ENCODE results near the gene RERE.

RERE gene

DNA sequence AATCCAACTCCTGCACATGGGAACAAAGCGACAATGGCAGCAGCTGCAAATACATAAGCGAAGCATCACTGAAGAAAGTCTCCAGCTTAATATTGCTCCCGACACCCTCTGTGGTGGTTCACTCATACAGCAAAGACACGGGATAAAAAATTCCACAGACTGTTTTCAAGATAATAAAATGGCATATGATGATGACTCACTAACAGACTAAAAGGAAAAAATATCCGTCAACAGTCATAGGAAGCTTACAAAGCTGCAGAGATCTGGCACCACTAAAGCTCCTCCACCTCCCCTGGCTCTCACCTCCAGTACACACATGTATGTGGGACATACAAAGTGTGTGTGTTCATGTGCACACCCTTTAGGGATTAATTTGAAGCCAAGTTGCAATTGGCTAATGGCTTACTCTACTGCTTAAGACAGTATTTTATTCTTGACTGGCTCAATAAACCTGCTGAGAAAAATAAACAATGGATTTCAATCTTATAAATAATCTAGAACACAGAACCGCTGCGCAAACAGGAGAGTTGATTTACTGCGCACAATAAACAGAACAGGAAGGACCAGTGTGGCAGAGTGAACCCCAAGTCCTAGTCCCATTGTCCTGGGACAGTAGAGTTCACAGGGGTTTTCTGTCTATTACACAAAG is 405.1 kb downstream of the RERE start:
- DNase-seq, result peak in 1 of 51 donors; percentile 34

DNA sequence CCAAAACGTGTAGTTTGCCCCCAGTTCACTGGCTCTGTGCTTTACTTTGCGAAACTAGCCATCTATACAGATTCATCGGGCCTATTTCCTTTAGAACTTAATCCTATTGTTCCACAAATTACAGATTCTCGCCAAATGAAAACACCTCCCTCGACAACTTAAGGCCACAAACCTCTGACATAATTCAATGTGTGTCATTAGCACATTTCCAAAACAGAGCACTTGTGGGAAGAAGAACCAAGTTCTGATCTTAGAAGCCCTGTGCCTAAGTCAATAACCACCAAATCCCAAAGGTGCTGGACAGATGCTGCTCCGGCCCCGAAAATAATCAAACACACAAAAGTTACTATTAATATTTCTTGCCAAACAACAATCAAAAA is 405.6 kb downstream of the RERE start:
- no peak for DNase-seq

DNA sequence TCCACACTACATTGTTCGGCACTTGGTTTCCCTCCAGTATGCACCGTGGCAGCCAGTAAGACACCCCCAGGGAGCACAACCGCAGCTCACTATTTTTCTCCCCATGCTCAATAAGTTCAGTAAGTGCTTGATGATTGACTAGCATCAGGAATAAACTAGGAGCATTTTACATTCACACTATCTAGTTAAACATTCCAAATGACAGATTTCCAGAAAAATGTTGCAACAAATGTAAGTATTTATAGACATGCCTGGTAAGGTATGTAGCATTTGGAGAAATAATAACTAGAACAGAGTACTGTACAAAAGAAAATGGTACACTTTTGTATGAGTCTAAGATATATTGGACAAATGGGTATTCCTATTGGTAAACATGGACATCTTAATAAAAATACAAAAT is 406.6 kb downstream of the RERE start:
- DNase-seq, result no peak

DNA sequence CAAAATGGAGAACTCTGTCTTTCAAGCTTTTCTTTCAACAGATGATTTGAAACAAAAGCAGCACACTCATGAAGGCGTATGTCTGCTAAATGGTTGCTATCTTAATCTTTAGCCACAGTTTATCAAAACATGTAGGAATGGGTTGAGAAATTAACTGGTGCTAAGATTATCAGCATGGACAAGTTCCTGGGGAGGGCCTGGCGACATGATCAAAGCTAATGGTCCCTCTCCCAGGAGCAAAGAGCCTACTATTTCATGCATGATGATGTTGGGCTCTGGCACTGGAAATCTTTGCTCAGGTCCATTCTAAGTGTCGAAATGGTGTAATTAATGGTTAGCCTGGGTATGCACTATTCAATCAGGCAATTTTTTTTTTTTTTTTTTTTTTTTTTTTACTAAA is 407.8 kb downstream of the RERE start:
- DNase-seq, result no peak

DNA sequence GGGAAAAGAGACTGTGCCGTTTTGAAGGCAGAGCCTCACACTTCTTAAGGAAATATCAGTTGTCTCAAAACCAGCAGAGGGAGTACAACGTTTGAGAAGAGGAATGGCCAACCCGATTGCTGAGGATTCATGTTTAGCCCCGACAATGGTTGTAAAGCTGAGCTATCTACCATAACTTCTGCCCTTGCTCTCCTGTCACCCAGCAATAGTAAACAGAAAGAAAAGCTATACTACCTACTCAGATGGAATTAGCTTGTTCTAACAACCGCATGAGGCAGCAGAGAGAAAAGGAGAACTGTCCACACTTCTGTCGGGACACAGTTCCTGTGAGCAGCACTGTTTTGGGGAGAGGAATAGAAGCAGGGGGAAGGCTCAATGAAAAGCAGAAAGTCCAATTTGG is 408.3 kb downstream of the RERE start:
- peak in 7 of 51 donors; percentile 7 to 84 (median 23) for DNase-seq

DNA sequence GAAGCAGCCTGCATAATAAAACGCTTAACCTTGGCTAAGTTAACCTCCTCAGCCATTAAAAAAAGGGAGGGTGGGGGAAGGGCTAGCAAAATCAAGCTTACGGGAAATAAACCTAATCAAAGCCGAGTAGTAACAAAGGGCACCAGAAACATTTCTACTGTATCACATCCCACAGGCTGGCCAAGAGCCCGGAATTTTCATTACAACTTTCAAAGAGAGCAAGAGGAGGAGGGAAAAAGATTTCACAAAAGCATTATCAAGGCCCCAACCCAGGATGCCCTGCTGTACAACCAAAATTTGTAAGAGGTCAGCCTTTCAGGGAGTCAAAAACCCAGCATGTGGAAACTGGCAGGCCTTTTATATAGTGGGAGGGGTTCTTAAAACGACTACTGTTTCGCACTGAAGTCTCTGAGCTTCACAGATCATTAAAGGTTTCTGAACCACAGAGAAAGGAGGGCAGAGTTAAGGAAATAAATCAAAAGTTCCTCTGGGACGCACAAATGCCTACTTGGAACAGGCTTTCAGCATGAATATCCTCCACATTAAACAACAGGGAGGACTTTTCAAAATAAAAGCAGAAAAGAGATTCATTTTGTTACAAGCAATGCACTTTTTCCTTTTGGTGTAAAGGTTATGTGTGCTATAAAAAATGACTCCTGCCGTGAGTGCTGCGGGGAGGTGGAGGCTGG is 409.1 kb downstream of the RERE start:
- DNase-seq, result peak in 5 of 51 donors; percentile 13 to 68 (median 41)

DNA sequence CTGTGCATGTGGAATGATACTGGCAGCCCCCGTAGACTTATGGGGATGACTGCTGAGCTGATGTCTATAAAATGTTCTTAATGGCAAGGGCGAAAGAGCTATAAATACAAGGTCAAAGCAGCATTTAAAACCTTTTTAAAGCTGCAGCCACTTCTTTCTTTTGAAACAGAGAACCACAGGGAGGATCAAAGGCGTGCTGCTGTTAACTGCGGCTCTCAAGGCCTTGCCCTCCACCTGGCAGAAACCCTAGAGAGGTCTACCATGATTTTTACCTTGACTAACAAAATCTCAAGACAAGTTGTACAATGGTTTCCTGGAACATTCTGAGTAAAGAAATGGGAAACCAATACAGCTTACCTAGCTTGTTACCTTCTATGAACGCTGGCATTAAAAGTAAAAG is 409.8 kb downstream of the RERE start:
- DNase-seq, result no peak

DNA sequence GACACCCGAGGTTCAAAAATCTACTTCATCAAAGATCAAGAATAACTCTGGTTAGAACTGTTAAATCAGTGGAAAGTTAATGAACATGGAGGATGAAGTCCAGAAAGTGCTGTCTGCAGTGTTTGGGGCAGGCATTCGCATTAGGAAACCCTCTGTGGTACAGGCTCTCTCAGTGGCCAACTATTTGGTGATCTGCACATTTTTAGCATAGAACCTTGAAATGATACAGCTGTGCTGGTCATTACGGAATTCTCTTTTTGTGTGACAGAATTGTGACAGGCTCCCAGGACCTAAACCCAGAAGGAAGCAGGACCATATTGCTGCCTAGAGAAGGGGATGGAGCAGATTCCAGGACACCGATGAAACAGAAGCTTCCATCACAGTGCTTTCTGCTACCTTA is 410.5 kb downstream of the RERE start:
- no peak for DNase-seq

DNA sequence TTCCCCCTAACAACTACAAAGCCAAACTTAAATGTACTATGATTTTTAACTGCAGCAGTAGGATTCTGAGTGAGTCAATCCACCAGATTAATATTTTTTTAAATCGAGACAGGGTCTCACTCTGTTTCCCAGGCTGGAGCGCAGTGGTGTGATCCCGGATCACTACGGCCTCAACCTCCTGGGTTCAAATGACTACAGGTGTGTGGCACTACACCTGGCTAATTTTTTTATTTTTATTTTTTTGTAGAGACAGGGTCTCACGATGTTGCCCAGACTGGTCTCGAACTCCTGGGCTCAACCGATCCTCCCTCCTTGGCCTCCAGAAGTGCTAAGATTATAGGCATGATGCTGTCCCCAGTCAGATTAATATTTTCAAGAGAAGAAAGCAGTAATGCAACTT is 411.4 kb downstream of the RERE start:
- DNase-seq, result no peak

DNA sequence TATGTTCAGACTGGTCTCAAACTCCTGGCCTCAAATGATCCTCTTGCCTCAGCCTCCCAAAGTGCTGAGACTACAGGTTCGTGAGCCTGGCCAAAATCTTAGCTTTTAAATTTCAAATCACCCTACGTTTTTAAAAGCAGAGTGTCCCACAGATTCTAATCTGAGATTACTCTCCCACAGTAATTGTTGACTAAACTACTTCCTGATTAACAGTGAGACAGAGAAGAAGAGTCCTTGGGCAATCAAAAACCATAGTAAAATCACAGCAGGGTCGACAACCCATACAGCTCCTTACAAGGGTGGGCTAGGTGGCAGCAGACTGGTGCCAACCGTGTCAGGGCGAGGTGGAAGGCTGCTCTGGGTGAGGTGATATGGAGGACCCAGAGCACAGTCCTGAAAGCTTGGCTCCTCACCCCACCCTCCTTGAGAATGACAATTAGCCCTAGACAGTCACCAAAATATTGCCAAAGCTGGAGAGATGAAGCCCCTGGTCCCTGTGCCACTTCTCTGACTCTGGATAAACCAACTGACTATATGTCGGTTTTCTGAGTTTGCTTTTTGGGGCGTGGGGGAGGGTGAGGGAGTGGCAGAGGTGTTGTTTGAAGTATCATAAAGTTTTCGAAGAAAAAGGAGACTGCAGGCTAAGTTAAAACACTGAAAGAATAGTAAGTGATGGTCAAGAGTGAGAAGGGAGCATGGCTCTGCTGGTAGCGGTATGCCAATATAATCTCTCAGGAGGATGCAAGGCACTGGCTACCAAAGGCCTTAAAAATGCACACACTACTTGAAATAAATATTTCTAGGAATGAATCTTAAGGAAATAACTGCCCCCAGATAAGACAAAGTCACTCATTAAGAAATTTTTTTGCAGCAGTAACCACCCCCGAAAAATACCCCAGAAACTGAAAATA is 412.7 kb downstream of the RERE start:
- no peak for DNase-seq

DNA sequence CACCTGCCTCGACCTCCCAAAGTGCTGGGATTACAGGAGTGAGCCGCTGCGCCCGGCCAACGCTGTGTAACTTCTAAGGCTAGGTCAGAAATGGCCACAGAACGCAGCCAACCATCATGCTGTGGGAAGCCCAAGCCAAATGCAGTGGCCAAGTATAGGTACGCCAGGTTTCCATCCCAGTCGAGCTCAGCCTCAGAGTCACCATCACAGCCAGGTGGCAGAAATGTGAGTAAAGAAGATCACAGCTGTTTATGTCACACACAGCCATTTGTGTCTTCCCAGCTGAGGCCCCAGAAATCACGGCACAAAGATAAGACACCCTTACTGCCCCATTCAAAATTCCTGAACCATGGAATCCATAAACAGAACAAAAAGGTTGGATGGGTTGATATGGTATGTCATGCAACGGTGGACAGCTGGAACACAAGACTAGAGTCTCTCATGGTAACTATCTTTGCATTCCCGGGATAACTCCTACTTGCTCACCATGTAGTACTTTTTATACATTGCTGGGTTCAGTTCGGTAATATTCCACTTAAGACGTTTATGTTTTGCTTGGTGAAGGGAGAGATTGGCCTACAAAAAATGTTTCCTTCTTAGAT is 415.2 kb downstream of the RERE start:
- DNase-seq, result no peak

DNA sequence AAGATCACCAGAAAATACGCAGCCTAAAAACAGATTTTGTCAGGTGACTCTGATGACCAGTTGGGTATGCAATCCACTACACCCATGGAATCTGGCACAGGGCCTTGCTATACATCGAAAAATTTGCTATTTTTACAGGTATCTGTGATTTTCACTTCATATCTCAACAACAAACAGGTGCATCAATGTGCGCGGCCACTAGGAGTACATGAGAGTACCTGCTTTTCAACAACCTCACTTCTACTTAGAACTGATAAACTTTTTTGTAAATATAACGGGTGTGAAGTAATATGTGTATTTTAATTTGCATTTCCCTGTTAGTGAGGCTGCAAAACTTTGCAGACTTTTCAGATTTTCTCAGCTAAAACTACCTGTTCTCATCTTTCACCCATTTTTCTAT is 418.8 kb downstream of the RERE start:
- no peak for DNase-seq

DNA sequence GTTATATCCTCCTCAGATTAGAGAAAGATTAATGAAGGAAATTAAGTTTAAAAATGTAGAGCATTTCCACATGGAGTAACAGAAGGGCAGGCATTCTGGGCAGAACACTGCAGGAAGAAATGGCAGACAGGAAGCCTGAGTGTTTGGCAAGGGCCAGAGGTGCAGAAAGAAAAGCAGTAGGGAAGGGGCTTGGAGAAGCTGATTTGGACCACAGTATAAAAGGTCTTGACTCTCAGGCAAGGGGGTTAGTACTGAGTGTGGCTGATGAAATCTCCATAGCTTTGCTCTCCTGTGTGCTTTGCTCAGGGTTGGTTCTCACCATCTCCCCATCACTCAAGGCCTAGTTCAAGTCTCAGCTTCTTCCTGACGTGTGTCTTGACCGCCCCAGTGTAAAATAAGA is 419.4 kb downstream of the RERE start:
- DNase-seq, result no peak

DNA sequence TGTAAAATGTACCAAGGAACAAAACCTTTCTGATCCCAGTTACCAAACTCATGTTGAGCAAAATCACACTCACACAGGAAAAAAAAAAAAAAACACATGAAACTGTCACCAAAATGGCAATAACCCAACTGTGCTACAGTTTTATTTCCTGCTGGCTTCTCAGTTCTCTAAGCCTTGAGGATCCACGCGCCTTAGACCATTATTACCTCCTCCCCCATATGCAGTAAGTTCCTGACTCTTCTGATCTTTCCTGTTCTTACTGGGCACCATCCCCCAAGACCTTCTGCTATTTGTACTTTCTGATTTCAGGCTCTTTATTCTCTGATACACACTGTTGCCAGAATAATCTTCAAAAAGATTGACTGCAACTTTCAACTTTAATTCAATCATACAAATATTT is 419.9 kb downstream of the RERE start:
- DNase-seq, result no peak

DNA sequence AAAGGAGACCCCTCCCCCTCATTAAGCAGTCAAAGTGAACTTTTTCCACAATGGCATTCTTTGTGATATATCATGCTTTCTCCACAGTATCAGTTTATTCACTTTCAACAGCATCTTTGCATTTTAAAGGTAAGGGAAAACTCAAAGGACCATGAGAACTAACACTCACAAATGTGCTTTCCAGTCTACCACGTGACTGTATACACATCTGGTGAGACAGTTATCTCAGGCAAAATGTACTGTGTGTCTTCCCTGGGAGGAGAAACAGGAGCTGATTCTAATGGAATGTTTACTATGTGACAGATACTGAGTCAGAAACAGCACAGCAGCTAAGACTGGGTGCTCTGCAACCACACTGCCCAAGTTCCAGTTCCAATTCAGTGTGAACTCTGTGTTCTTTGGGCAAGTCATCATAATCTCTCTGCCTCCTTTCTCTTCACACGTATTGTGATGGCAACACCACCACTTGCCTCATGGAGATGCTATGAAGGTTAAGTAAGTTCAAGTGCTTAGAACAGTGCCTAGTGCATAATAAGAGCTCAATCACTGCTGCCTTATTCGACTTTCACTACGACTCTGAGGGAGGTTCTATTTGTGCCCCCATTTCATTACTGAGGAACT is 420.5 kb downstream of the RERE start:
- DNase-seq, result no peak

DNA sequence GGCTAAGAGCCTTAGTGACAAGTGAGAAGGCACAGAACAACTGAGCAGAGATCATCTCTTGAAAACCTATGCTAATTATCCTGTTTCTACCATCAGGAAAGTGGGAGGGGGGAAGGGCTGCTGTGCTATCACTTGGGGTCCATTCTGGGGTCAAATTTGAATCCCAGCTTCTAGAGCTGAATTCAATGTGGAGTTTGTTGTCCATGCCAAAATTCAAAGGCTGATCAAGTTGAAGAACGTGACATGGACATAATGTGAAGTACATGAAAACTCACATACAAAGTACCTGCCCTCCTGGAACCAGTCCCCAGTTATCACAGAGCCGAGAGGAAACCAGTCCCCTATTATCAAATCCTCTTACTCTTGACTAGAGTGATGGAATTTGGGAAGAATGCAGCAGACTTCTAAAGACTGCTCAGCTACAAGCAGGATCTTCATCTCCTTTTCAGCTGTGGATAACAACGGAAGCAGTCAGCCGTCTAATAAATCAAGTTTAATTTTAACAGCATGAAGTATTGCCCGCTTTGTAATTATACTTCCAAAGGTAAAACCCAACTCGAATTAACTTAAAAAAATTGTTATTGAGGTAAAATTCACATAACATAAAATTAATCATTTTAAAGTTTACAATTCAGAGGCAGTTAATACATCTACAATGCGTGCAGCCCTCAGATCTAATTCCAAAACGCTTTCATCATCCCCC is 421.2 kb downstream of the RERE start:
- no peak for DNase-seq

DNA sequence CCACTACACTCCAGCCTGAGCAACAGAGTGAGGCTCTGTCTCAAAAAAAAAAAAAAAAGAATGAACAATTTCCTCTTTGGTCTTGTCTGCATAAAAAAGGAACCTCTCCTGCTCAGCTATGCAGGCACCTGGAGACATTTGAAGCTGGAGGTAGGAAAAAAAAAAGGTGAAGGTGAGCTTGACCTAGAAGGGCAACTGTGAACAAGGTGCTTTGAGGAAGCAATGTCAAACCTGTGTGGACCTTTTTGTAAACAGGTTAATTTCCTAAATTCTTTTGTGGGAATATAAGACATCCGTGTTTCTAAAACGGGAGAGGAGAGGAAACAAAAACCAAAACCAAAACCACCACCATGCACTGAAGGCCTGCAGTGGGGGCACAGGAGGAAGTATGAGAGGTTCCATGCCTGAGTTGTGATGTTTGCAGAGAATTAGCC is 422.0 kb downstream of the RERE start:
- DNase-seq, result no peak

DNA sequence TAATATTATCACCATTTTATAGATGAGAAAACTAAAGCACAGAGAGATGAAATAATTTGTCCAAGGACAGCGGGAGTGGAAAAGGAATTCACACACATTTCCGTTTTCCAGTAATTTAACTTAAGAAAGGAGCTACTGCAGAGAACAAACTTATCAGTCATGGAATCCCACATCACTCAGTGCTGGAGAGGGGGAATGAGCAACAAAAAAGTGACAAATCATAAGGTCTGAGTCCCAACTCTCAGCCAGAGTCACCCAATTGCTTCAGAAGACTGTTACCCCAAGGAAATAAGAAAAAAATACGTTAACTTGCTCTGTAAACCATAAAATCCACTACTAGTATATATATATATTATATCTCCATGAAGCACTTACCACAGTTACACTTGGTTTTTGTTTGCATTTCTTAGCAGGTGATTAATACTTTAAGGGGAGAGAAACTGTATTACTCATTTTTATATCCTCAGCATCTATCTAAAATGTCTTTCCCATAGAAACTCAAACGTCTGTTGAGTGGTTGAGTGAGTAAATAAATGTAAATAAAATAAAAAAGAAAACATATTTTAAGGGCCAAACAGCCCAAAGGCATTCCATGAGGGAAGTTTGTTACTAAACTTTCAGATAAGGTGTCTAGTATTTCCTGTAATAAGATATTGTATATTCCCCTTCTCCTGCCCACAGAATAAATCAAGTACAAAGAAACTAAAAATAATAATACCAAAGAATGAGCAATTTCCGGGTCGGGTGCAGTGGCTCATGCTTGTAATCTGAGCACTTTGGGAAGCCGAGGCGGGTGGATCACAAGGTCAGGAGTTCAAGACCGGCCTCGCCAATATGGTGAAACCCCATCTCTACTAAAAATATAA is 422.8 kb downstream of the RERE start:
- no peak for DNase-seq

DNA sequence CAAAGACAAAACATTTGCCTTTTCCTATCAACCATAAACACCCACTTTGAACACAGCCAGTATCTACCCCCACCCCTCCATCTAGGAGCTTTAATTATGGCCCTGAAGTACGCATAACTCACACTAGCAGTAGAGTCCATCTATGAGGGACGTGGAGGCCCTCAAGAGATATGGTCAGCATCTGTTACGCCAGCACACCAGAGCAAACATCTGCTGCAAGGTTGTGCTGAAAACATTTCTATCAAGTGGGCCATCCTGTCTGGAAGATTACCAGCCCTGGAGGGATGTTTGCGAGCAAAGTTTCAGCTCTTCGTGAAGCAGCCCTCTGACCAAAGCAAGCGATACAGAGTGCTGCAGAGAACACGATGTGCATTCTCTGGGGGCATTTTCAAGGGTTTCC is 424.9 kb downstream of the RERE start:
- DNase-seq, result no peak

DNA sequence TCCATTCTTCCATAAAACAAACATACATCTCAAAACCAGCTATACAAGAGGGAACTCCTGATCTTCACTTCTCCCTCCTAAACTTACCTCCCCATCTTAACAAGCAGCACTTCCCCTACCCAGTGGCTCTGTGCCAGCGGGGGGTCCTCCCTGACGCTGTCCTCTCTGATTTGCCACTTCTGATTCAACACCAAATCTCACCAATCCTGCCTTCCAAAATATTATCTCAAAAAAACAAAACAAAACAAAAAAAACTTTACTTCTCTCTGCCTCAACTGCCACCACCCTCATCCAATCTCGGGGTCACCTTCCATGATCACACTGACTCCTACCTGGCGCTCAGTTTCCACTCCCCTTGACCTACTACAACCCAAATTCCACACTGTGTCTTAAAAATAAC is 426.7 kb downstream of the RERE start:
- no peak for DNase-seq
